Testis (tissue), 3 donors: ENCODE measurements around the gene ARPP21. TPM values are rescaled to one million over a fixed set of nuclear protein-coding genes. Genes with fewer than 3 reads are reported as not detected.
"Not testable (repeated sequence)": the region's sequence is repeated elsewhere in the genome, so short reads cannot be mapped to it uniquely, and the experiment has no call there.

Experiments used
- DNase-seq: peaks from one replicate; pipeline ENCODE4 v3.0.0-alpha.2; 2019
- H3K27ac ChIP-seq, 2 donors: fragments of 200-600 bp; sonication (generic); one replicate each; pipeline ENCODE4 v1.5.1; 2019
- H3K27me3 ChIP-seq: fragments of 200-600 bp; sonication (generic); one replicate; pipeline ENCODE4 v1.5.1; 2019
- H3K36me3 ChIP-seq: fragments of 200-600 bp; sonication (generic); one replicate; pipeline ENCODE4 v1.5.1; 2017; ENCODE audit warnings: low read depth; ENCODE audit errors: missing control alignments
- H3K4me1 ChIP-seq: fragments of 200-600 bp; sonication (generic); one replicate; pipeline ENCODE4 v1.5.1; 2019
- H3K4me3 ChIP-seq, 2 donors: fragments of 200-600 bp; sonication (generic); one replicate each; pipeline ENCODE4 v1.5.1; 2017 to 2019
- H3K9me3 ChIP-seq: fragments of 200-600 bp; sonication (generic); one replicate; pipeline ENCODE4 v1.5.1; 2017
- POLR2A ChIP-seq: fragments of 450-650 bp; IDR thresholded peaks from one replicate; pipeline ENCODE4 v1.6.1; 2017; ENCODE audit warnings: antibody characterized with exemption, mild to moderate bottlenecking, moderate library complexity
- WGBS, 2 donors: methylation state at CpG; one replicate each; pipeline ENCODE4 v1.1.5; 2018; 5-methylcytosine and 5-hydroxymethylcytosine counted together
- intact Hi-C: fragments of 100-400 bp; cut with DNase I; formaldehyde crosslinking; loops from one replicate; pipeline ENCODE4 v1.15.1; 2023; ENCODE audit warnings: low total_unique reads
- polyA plus RNA-seq: library from polyadenylated mRNA; stranded (reverse); fragments of 350-450 nt; fragmentation: Illumina TruSeq; extraction: RNeasy Lipid Tissue Mini Kit (QIAGEN cat#74804); gene quantifications from one replicate; pipeline ENCODE4 v1.2.3, GENCODE V29; 2014; ENCODE audit warnings: low read depth, low replicate concordance; ENCODE audit not compliant: insufficient read depth
- total RNA-seq, 2 donors: library from RNA; depleted of rRNA; stranded (reverse); fragments of >200 nt; gene quantifications; one replicate each; pipeline ENCODE4 v1.2.3, GENCODE V29; 2016
- TF ChIP-seq, protein P1 (sequence below), 3 experiments: fragments of 450-650 bp in 2 of 3; fragments of 200-600 bp in 1 of 3; sonication (generic) in 1 of 3; IDR thresholded peaks; one replicate each; pipeline ENCODE4 v1.5.1; 2016 to 2019; ENCODE audit warnings: antibody characterized with exemption in 3 of 3, mild to moderate bottlenecking in 2 of 3, moderate library complexity in 1 of 3

ARPP21 gene
- total and polyA plus RNA-seq, 3 donors from 2014 or later: 0.47 to 1.1 (median 0.87) TPM

DNA sequence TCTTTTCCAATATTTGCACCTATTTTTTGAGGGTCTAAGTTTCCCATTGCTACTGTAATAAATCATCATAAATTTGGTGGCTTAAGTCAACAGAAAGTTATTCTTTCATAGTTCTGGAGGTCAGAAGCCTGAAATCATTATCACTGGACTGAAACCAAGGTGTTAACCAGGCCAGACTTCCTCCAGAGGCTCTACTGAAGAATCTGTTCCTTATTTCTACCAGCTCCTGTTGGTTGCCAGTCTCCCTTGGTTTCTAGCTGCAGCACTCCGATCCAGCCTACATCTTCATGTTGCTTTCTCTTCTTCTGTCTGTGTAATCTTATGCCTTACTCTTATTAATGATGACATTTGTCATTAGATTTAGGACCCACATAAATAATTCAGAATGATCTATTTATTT lies 22.0 kb upstream of the ARPP21 start:
- Histone ChIP-seq H3K4me3 (no peak overlapping the region), H3K9me3 (no peaks in the 10 kb centered on the region), H3K4me1 (no peaks in the 10 kb centered on the region), H3K27me3 (no peaks in the 10 kb centered on the region), H3K27ac (no peak overlapping the region), H3K36me3 (no peaks in the 10 kb centered on the region)
- DNase-seq: no peak
- intact Hi-C loops: no loop called here
- TF ChIP-seq, protein P1, sequence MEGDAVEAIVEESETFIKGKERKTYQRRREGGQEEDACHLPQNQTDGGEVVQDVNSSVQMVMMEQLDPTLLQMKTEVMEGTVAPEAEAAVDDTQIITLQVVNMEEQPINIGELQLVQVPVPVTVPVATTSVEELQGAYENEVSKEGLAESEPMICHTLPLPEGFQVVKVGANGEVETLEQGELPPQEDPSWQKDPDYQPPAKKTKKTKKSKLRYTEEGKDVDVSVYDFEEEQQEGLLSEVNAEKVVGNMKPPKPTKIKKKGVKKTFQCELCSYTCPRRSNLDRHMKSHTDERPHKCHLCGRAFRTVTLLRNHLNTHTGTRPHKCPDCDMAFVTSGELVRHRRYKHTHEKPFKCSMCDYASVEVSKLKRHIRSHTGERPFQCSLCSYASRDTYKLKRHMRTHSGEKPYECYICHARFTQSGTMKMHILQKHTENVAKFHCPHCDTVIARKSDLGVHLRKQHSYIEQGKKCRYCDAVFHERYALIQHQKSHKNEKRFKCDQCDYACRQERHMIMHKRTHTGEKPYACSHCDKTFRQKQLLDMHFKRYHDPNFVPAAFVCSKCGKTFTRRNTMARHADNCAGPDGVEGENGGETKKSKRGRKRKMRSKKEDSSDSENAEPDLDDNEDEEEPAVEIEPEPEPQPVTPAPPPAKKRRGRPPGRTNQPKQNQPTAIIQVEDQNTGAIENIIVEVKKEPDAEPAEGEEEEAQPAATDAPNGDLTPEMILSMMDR (IDR thresholded peaks at IDR 0.05): no peak
- TF ChIP-seq POLR2A: no peak
- WGBS, 2 donors: 94 to 95% methylated on average over 1 of the region's 1 CpG

DNA sequence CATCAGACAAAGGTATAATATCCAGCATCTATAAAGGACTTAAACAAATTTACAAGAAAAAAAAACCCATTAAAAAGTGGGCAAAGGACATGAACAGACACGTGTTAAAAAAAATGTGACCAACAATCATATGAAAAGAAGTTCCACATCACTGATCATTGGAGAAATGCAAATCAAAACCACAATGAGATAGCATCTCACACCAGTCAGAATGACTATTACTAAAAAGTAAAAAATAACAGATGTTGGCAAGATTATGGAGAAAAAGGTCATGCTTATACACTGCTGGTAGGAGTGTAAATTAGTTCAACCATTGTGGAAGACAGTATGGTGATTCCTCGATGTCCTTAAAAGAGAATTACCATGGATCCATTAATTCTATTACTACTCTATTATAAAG lies 19.1 kb upstream of the ARPP21 start:
- intact Hi-C loops, H3K9me3 ChIP-seq, H3K27me3 ChIP-seq, H3K36me3 ChIP-seq, H3K27ac ChIP-seq, H3K4me3 ChIP-seq, DNase-seq, H3K4me1 ChIP-seq: not testable (repeated sequence)
- WGBS, 2 donors: 86% methylated on average over 2 of the region's 2 CpGs

DNA sequence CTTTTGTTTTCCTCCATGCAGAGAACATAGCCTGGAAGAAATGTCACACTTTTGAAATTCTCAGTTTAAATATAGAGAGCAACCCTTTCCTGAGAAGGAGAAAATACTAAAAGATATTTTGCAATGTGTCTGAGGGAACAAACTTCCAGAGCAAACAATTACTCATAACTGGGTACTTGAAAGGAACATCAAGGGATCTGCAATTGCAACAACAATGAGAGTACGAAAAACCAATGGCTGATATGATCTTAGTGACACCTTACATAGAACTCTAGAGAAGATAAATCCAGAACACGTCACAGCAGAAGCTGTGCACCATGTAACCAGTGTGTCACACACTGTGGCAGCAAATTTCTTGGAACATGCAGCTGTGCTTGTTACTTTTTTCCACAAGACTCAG lies 14.6 kb upstream of the ARPP21 start:
- no peak overlapping the region for H3K4me3 ChIP-seq
- H3K4me1 ChIP-seq: no peaks in the 10 kb centered on the region
- H3K36me3 ChIP-seq: no peaks in the 10 kb centered on the region
- WGBS, 2 donors: 86 to 92% methylated on average over 2 of the region's 2 CpGs
- no peaks in the 10 kb centered on the region for H3K27me3 ChIP-seq
- DNase-seq: no peak
- intact Hi-C loops: no loop called here
- no peaks in the 10 kb centered on the region for H3K9me3 ChIP-seq
- H3K27ac ChIP-seq: no peak overlapping the region
- TF ChIP-seq, protein P1 (IDR thresholded peaks at IDR 0.05): no peak
- no peak for TF ChIP-seq POLR2A

DNA sequence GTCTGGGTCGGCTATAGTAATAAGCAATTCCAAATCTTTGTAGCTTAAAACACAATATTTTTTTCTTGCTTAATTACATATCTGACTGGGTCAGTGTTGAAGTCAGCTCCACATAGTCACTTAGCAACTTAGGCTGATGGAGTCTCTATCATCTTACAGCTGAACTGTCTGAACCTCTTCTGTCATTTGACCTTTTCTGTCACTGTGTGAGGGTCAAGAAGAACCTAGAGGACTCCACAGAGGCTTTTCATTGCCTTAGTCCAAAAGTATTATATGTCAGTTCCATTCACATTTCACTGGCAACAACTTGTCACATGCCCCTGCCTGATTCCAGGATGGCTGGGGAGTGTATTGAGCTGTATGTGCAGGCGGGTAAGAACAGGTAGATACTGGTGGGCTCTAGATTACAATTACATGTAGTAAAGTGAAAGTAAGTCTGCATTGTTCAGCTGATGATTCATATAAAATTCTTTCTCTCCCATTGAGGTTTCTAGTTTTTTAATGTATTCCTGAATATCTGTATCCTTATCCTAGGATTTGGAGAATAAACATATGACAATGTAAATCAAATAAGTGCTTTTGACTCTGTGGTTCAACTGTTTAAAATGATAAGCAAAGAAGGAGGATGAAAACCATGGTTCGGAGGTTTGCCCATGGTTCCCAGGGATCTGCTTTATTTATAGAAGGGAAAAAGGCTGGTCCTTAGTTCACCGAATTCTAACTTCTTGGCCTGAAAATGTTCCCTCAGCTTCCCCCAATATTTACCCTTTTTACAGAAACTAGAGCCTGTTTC lies 5.8 kb upstream of the ARPP21 start:
- Histone ChIP-seq H3K36me3 (no peaks in the 10 kb centered on the region), H3K4me3 (no peak overlapping the region), H3K27ac (no peak overlapping the region), H3K9me3 (no peaks in the 10 kb centered on the region), H3K4me1 (no peaks in the 10 kb centered on the region), H3K27me3 (no peaks in the 10 kb centered on the region)
- TF ChIP-seq, protein P1 (IDR thresholded peaks at IDR 0.05): no peak
- TF ChIP-seq POLR2A: no peak
- 55 to 80% methylated on average over 4 of the region's 4 CpGs for WGBS, 2 donors
- no peak for DNase-seq
- intact Hi-C loops: no loop called here

DNA sequence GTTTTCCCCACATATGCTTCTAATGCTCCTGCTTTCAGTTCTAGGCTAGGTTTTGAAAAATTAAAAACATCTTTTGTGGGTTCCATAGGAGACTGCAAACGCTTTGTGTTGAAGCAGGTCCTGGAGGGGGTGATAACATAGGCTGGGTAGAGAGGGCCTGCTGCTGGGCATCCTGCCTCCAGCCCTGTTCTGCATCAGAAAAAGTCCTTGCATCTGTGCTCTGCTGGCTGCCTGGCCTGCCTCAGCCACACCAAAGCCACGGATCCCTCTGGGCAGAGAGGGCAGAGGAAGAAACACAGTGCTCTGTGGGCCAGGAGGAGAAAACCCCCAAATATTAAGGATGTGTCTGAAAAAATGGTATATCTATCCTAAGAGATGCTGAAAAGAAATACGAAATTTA lies 3.9 kb upstream of the ARPP21 start:
- Histone ChIP-seq H3K9me3 (no peaks in the 10 kb centered on the region), H3K36me3 (no peaks in the 10 kb centered on the region), H3K4me3 (no peak overlapping the region), H3K27me3 (no peaks in the 10 kb centered on the region), H3K27ac (no peak overlapping the region), H3K4me1 (no peaks in the 10 kb centered on the region)
- TF ChIP-seq, protein P1 (IDR thresholded peaks at IDR 0.05): no peak
- no peak for TF ChIP-seq POLR2A
- WGBS, 2 donors: 76 to 77% methylated on average over 3 of the region's 3 CpGs
- intact Hi-C loops: no loop called here
- no peak for DNase-seq
